SK-N-MC (cell line): ENCODE measurements around the gene ZNF655.

ENCODE experiments used
- EZH2 ChIP-seq: fragments of 200-600 bp; sonication (generic); IDR thresholded peaks from one replicate; pipeline ENCODE4 v1.6.1; 2017; ENCODE audit warnings: antibody characterized with exemption
- POLR2AphosphoS5 ChIP-seq: IDR thresholded peaks from 2 replicates; pipeline ENCODE4 v1.6.1; 2012; ENCODE audit warnings: mild to moderate bottlenecking, low read depth, low read length, borderline replicate concordance

DNA sequence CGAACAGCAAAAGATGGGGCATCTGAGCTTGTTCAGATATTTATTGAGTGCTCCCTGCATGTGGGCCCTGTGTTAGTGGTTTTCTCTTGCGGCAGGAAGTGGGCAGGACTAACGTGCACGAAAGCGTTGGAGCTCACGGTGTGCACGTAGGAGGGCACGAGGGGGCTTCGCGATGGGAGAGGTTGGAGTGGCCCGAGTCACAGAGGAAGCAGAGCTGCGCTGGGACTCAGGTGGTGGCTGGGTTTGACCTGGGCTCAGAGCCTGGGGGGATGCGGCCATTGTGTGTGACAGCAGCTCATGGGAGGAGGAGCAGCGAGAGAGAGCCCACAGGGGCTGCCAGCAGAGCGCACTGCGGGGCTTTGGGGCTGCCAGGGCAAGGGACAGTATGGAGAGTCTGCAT, 66.0 kb downstream of the ZNF655 start:
- TF ChIP-seq POLR2AphosphoS5 (no peak), EZH2 (no peak)
